Putamen (tissue), 1 donor: ENCODE data around the gene LNX2.
A peak's percentile ranks its signal among the peaks of the same experiment; 100 is the strongest.
"Not testable (repeated sequence)": the region's sequence is repeated elsewhere in the genome, so short reads cannot be mapped to it uniquely, and the experiment has no call there.

Source experiments
- DNase-seq: peaks from one replicate; pipeline ENCODE4 v3.0.0-alpha.2; 2016; ENCODE audit warnings: low spot score

Gene LNX2

GRCh38 chr13:27637289-27637626 is 16.9 kb upstream of the LNX2 start:
- DNase-seq: no peak

DNA sequence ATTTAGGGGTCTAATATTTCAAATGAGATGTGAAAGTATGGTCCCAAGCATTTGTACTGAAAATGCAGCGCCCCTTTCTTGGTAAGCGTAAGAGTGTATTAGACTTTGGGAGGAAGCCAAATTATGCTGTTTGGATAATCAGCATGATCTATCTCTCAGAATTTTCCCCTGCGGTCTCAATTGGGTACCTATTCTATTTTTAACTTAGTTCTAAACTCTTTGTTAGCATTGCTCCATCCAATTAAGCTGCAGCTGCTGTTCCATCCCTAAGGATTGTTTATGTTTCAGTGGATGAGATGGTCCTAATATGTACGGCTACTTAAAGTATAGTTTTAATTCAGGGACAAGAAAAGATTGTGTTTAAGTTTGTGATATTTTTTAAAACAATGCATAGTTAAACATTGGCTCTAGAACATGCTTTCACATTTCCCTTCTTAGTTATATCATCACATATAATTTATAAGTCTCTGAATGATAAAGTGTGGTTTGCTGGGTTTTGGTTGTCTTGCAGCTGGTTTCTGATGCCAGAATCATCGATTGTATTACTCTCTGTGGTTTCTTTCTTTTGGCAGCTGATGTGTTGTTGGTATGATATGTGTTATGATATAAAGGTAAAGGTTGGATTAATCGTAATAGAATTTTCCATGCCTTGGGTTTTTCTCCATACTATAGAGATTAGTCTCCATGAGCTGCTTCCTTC is 16.4 kb upstream of the LNX2 start:
- no peak for DNase-seq

- no peak for DNase-seq
These were observed 14.9 kb upstream of the LNX2 start for GRCh38 chr13:27635266-27635665.

DNA sequence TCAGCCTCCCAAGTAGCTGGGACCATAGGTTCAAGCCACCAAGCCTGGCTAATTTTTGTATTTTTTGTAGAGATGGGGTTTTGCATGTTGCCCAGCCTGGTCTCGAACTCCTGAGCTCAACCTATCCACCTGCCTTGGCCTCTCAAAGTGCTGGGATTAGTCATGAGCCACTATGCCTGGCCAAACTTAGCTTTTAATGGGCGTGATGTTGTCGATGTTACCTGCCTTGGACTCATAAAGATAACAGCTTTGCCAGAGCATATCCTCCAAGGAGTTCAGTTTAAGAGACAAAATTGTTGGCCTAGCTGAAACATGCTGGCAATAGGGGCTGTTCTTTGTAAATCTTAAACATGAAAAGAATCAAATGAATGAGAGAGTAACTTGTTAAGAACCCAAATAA is 14.5 kb upstream of the LNX2 start:
- DNase-seq: no peak

GRCh38 chr13:27634231-27634630 is 13.9 kb upstream of the LNX2 start:
- no peak for DNase-seq

- no peak for DNase-seq
These were observed 12.3 kb upstream of the LNX2 start for GRCh38 chr13:27632648-27633047.

DNA sequence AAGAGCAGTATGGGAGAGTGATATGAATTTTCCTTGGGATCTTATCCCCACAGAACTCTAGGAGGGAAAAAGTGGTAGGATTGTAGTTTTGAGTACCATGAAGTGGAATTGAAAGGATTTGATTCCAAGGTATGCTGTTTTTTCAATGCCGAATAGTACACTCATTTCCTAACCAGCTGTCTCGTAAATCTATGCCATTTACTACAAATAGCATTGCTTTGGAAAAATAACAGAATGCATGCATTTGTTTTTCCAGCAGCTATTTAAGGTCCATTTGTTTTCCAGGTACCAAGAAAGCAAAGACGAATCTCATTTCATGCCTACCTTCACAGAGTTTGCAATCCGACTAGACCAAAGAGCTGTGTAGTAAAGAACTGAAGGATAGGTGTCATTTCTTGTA is 11.9 kb upstream of the LNX2 start:
- no peak for DNase-seq

GRCh38 chr13:27631665-27632064 is 11.3 kb upstream of the LNX2 start:
- no peak for DNase-seq

DNA sequence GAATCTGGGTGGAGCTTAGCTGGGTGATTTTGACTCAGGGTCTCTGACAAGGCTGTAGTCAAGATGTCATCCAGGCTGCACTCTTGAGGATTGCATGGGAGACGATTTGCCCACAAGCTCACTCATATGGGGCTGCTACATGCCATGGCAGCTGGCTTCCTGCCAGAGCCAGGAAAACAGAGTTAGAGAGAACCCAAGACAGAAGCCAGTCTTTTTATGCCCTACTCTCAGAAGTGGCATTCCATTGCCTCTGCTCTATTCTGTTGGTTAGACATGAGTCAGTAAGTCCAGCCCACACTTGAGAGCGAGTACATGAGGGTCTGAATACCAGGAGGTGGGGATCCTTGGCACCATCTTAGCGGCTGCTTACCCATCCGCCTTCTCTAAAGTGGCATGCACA is 10.8 kb upstream of the LNX2 start:
- DNase-seq: no peak

GRCh38 chr13:27628766-27629165 is 8.4 kb upstream of the LNX2 start:
- DNase-seq: not testable (repeated sequence)

DNA sequence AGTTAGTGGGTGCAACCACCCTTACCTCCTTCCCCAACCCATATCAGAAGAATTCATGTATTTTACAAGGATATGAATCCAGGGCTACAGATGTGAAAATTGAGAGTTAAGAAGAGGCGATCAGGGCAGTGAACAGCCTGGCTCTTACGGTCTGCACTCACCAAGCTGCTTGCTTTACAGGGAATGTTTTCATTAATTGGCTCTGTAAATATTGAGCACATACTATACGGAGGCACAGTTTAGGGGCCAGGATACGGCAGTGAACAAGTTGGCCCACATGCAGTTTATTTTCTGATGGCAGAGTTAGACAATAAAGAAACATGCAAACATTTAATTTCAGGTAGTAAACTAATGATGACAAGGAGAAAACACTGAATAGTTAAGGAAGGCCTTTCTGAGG is 7.8 kb upstream of the LNX2 start:
- DNase-seq: no peak

GRCh38 chr13:27627380-27627779 is 7.1 kb upstream of the LNX2 start:
- DNase-seq: no peak

- DNase-seq: no peak
These were observed 5.5 kb upstream of the LNX2 start for GRCh38 chr13:27625839-27626238.

GRCh38 chr13:27624071-27624470 is 3.7 kb upstream of the LNX2 start:
- no peak for DNase-seq

- DNase-seq: no peak
These were observed 2.6 kb upstream of the LNX2 start for GRCh38 chr13:27622881-27623280.

DNA sequence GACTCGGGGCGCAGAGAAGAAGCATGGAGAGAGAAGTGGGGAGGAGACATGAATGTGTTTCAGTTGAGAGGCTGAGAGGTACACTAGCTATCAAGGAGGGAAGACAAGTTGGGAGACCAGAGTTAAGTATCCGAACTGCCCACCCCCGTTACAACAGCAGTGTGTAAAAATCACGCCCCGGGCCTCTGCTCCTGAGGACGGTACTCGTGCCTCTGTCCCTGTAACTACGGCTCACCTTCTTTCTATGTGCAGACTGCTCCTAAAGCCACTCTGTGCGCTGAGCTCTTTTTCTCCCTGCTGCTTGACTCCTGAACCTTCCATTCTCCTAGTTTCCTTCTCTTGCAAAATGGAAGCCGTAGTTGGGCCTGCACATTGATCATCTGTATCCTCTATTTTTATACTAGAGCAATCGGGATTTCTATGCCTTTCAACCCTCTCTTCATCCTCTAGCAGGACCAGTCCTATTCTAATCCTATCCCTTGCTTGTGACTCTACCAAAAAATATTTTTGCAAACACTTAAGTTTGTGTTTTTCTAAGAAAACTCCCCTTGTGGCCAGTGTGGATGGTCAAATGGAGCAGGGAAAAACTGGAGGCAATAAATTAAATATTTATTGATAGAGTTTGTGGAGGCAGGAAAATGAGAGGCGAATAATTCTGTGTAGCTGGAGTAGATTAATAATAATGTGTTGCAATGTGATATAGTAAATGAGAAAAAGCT is 1.9 kb upstream of the LNX2 start:
- no peak for DNase-seq

DNA sequence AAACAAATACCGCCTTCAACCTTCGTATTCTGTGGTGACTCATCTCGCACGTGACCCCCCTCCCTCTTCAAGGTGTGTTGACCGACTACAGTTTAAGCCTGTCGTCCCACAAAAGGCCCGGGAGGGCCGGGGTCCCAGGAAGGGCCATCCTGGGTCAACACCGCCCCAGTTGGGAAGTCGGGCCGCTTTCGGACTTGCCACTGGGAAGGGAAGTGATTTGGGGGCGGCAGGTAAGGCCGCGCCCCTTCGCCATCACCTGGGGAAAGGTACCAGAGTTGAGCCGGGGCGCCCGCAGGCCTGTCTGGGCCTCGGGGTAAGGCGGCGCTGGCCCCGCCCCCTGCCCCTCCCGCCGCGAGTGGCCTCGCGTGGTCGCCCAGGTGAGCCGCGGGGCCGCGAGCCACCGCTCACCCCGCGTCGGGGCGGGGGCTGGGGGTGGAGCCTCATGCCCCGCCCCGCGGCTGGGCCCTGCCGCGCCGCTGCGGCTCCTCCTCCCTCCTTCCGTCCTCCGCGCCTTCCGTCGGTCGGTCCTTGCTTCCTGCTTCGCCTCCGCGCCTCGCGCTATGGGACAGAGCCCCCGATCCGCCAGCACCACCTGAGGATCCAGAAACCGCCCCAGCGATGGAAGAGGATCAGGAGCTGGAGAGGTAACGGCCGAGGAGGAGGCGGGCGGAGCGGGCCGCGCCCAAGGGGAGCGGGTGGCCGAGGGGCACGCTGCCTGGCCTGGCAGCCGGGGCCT is 1.2 kb upstream of the LNX2 start, which contains the start of gene POLR1D:
Gene POLR1D (plus strand): TSS at position 527 of the 736 bp plus-strand sequence. CDS start 92 bp downstream, at position 619.
- DNase-seq: peak; percentile 86

GRCh38 chr13:27621116-27621365 is 712 bp upstream of the LNX2 start:
- peak; percentile 45 for DNase-seq

- peak; percentile 22 for DNase-seq
These were observed 477 bp downstream of the LNX2 start for GRCh38 chr13:27619728-27620376.

DNA sequence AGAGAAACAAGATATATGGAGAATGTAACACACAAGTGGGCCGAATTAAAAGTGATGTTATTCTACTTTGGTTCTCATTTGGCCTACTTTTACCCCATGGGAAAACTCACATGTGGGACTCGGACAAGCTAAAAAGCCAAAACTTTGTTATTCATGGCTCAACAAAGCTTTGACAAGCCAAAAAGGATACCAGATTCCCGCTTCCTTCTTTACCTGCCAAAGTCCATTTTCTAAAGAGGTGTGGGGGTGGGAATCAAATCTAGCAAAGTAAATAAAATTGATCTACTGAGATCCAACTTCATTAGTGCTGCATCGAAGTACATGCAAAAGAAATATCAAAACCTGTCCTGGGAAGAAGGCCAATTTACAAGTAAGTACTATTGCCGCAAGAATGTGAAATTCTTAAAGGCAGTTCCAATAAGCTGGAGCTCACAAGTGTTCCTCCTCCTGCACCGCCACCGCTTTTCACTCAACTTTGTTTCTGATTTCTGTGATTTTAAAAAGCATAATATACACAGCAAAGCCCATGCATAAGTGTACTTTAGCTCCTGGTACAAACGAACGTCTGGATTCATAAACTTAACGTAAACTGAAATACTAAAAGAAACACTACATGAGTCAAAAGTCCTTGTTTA is 1.1 kb downstream of the LNX2 start:
- no peak for DNase-seq

DNA sequence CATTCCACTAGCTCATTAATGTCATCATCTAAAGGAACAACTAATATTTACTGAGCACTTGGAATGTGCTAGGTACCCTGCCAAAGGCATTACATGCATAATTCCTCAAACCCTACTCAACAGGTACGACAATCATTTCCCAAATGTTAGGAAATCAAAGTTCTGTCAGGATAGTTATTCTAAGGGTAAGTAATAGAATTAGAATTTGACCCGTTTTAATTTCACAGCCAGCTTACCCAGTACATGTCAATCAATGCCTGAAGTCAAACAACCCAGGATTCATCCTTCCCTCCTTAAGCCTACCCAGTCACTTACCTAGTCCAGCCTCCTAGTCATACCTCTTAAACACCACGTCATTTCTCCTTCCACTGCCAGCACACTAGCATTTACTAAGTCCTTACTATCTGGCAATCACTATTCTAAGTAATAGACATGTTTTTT is 2.4 kb downstream of the LNX2 start:
- no peak for DNase-seq

- DNase-seq: no peak
These were observed 6.7 kb downstream of the LNX2 start for GRCh38 chr13:27613628-27614027.
